ENCODE results near the gene MYOC. TPM values are rescaled to one million over a fixed set of nuclear protein-coding genes. Genes with fewer than 3 reads are reported as not detected.

The MYOC gene
- polyA plus RNA-seq, 1 of the 3 experiments (the other 2 are of a cell fraction), result not detected

- TF ChIP-seq SMC3 (IDR thresholded peaks at IDR 0.05; ENCODE audit: low read depth, low read length) (no peak), MEF2A (IDR thresholded peaks at IDR 0.05; ENCODE audit: borderline replicate concordance, low read depth) (no peak), RAD21 (IDR thresholded peaks at IDR 0.05; ENCODE audit: low read length) (no peak), JUND (IDR thresholded peaks at IDR 0.05) (no peak), SIN3A (IDR thresholded peaks at IDR 0.05; ENCODE audit: borderline replicate concordance, low read depth, low read length) (no peak), REST (IDR thresholded peaks at IDR 0.05; ENCODE audit: low read depth, low read length) (no peak), RFX5 (IDR thresholded peaks at IDR 0.05; ENCODE audit: low read length) (no peak), FOSL2 (IDR thresholded peaks at IDR 0.05; ENCODE audit: borderline replicate concordance, low read depth) (no peak)
Measured at GRCh38 chr1:171596119-171596518, 56.4 kb downstream of the MYOC start (continued).

- no peaks in the 10 kb centered on the region for H3K9me2 ChIP-seq
- H3F3A ChIP-seq (replicated peaks; ENCODE audit: insufficient read depth), result peaks cover 18% of the 10 kb centered on the region
- H2AFZ ChIP-seq (ENCODE audit: low read depth), result no peak overlapping the region
- no peak overlapping the region for H3K4me3 ChIP-seq (ENCODE audit: low read depth in 2 of 2, low read length in 1 of 2)
- no peaks in the 10 kb centered on the region for H4K20me1 ChIP-seq (ENCODE audit: insufficient read depth)
- whole genome bisulfite sequencing (ENCODE audit: low lambda C conversion rate), result 96% methylated on average over 1 of the region's 1 CpG
- H3K36me3 ChIP-seq (replicated peaks in 1 of 2; ENCODE audit: control insufficient read depth in 1 of 2, insufficient read depth in 2 of 2, low read length in 1 of 2), result peaks cover 42 to 44% of the 10 kb centered on the region in 2 experiments
- no peak overlapping the region for H3K4me2 ChIP-seq
- ChIA-PET CTCF (interaction anchor here (0.5 to 1.2 kb wide), 2 partner anchors 110 to 404 kb away, joined by 3 to 5 read pairs; partner anchors contain the start of gene PRRC2C), POLR2A (no interaction called here)
- DNase-seq, result no peak
- H3K9me3 ChIP-seq, result no peaks in the 10 kb centered on the region
- no peaks in the 10 kb centered on the region for H3K79me2 ChIP-seq (ENCODE audit: insufficient read depth)
- 0 out of 4 replicates have a peak, but pooled peaks cover 0 to 7% of the 10 kb centered on the region in 2 experiments for H3K4me1 ChIP-seq (ENCODE audit: control insufficient read depth in 1 of 2, insufficient read depth in 2 of 2, low read depth in 1 of 2, low read length in 1 of 2)
- no peaks in the 10 kb centered on the region for H3K27me3 ChIP-seq (ENCODE audit: insufficient read depth)
- TF ChIP-seq MAX (IDR thresholded peaks at IDR 0.05; ENCODE audit: low read depth) (no peak), MEF2A (IDR thresholded peaks at IDR 0.05; ENCODE audit: borderline replicate concordance, low read depth) (no peak), ELF1 (IDR thresholded peaks at IDR 0.05) (no peak), FOXJ3 (CRISPR knock-in tag; IDR thresholded peaks at IDR 0.05) (no peak), CHD2 (IDR thresholded peaks at IDR 0.05; ENCODE audit: low read length, partially characterized antibody) (no peak), IRF3 (IDR thresholded peaks at IDR 0.05; ENCODE audit: low read depth, low read length) (no peak), TCF12 (IDR thresholded peaks at IDR 0.05) (no peak), FOXM1 (IDR thresholded peaks at IDR 0.05; ENCODE audit: low read depth) (no peak), REST (IDR thresholded peaks at IDR 0.05; ENCODE audit: low read depth, low read length) (no peak), EZH2phosphoT487 (IDR thresholded peaks at IDR 0.05; ENCODE audit: borderline replicate concordance, low read depth) (no peak), TEAD4 (IDR thresholded peaks at IDR 0.05; ENCODE audit: borderline replicate concordance, insufficient read depth) (no peak), USF2 (IDR thresholded peaks at IDR 0.05; ENCODE audit: borderline replicate concordance, low read depth, low read length) (no peak), SMC3 (IDR thresholded peaks at IDR 0.05; ENCODE audit: low read depth, low read length) (no peak)
- no peak overlapping the region for H3K9ac ChIP-seq
- H3K27ac ChIP-seq (ENCODE audit: low read depth in 2 of 2, low read length in 1 of 2), result no peak overlapping the region
Measured at GRCh38 chr1:171595324-171595723, 57.2 kb downstream of the MYOC start.
